ENCODE results near the gene KLK6.

KLK6 gene

DNA sequence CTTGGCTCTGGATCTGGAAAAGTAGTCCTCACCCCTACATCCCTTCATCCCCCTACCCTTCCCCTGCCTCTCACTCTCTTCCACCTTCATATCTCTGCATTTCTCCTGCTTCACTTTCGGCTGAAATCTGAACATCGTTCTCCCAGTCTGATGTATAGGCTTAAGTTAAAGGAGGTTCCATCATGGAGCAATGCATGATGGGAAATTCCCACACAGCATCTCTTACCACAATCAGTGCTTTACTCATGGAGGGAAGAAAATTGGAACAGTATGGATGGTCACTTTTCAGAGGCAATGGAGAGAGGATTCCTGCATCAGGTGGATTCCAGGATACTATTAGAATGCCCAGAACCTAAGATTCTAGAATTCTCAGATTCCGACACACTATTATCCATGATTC lies 38.1 kb upstream of the KLK6 start:
- H3K36me3 ChIP-seq (ENCODE audit: low read depth): no peaks in the 10 kb centered on the region
- H3K4me3 ChIP-seq (ENCODE audit: severe bottlenecking): no peak overlapping the region
- TF ChIP-seq, protein P1, sequence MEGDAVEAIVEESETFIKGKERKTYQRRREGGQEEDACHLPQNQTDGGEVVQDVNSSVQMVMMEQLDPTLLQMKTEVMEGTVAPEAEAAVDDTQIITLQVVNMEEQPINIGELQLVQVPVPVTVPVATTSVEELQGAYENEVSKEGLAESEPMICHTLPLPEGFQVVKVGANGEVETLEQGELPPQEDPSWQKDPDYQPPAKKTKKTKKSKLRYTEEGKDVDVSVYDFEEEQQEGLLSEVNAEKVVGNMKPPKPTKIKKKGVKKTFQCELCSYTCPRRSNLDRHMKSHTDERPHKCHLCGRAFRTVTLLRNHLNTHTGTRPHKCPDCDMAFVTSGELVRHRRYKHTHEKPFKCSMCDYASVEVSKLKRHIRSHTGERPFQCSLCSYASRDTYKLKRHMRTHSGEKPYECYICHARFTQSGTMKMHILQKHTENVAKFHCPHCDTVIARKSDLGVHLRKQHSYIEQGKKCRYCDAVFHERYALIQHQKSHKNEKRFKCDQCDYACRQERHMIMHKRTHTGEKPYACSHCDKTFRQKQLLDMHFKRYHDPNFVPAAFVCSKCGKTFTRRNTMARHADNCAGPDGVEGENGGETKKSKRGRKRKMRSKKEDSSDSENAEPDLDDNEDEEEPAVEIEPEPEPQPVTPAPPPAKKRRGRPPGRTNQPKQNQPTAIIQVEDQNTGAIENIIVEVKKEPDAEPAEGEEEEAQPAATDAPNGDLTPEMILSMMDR (IDR thresholded peaks at IDR 0.05; ENCODE audit: poor library complexity, severe bottlenecking): no peak
- no peak for ATAC-seq (ENCODE audit: low read depth)
- no peak overlapping the region for H3K27ac ChIP-seq (ENCODE audit: poor library complexity, severe bottlenecking)
- H3K4me1 ChIP-seq (ENCODE audit: insufficient read depth, poor library complexity, severe bottlenecking): peaks cover 17% of the 10 kb centered on the region
- H3K27me3 ChIP-seq (ENCODE audit: insufficient read depth, poor library complexity, severe bottlenecking): no peaks in the 10 kb centered on the region
- no peaks in the 10 kb centered on the region for H3K9me3 ChIP-seq (ENCODE audit: severe bottlenecking)
- DNase-seq (ENCODE audit: low spot score): no peak

DNA sequence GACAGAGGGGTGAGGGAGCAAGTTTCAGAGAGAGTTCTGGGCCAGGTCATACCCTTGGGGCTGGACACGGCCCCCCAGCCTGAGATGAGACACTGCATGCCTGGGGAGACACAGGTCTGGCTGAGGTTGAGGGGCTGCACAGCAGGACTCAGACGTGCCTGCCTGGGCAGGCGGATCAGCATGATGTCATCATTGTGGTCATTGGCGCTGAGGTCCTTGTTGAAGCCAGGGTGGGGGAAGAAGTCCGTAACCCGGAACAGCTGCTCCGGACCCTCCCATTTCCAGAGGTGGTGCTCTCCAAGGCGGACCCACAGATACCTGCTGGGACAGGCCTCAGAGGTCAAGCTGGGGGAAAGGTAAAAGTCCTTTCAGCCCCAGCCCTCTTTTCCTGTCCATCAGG lies 37.0 kb upstream of the KLK6 start:
- Histone ChIP-seq H3K9me3 (ENCODE audit: severe bottlenecking) (no peaks in the 10 kb centered on the region), H3K27me3 (ENCODE audit: insufficient read depth, poor library complexity, severe bottlenecking) (no peaks in the 10 kb centered on the region), H3K4me3 (ENCODE audit: severe bottlenecking) (no peak overlapping the region), H3K27ac (ENCODE audit: poor library complexity, severe bottlenecking) (no peak overlapping the region), H3K36me3 (ENCODE audit: low read depth) (no peaks in the 10 kb centered on the region), H3K4me1 (ENCODE audit: insufficient read depth, poor library complexity, severe bottlenecking) (peaks cover 20% of the 10 kb centered on the region)
- DNase-seq (ENCODE audit: low spot score) (no peak), ATAC-seq (ENCODE audit: low read depth) (no peak)
- TF ChIP-seq, protein P1 (IDR thresholded peaks at IDR 0.05; ENCODE audit: poor library complexity, severe bottlenecking): no peak

DNA sequence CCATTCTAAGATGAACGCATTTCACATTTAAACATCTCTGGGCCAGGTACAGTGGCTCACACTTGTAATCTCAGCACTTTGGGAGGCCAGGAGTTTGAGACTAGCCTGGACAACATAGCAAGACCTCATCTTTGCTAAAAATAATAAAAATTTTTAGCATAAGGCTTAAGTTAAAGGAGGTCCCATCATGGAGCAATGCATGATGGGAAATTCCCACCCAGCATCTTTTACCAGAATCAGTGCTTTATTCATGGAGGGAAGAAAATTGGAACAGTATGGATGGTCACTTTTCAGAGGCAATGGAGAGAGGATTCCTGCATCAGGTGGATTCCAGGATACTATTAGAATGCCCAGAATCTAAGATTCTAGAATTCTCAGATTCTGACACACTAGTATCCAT lies 35.9 kb upstream of the KLK6 start:
- Histone ChIP-seq H3K27ac (ENCODE audit: poor library complexity, severe bottlenecking) (no peak overlapping the region), H3K4me1 (ENCODE audit: insufficient read depth, poor library complexity, severe bottlenecking) (peaks cover 13% of the 10 kb centered on the region), H3K36me3 (ENCODE audit: low read depth) (no peaks in the 10 kb centered on the region), H3K9me3 (ENCODE audit: severe bottlenecking) (no peaks in the 10 kb centered on the region), H3K27me3 (ENCODE audit: insufficient read depth, poor library complexity, severe bottlenecking) (no peaks in the 10 kb centered on the region), H3K4me3 (ENCODE audit: severe bottlenecking) (no peak overlapping the region)
- ATAC-seq (ENCODE audit: low read depth): no peak
- DNase-seq (ENCODE audit: low spot score): no peak
- TF ChIP-seq, protein P1 (IDR thresholded peaks at IDR 0.05; ENCODE audit: poor library complexity, severe bottlenecking): no peak

DNA sequence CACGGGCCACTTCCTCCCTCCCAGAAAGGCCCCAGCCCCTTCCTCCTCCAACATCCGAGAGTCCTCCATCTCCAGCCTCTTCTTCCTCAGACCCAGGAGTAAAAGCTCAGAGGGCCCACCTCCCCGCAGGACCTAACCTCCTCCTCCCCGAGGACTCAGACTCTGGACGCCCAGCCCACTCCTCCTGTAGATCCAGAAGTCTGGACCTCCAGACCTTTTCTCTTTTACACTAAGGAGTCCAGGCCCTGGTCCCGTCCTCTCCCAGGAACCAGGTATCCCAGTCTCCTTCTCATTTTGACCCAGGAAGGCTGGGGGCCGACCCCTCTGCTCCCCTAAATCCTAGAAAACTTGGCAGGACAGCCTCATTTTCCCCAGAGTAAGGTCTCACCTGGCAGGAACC lies 33.9 kb upstream of the KLK6 start:
- Histone ChIP-seq H3K27ac (ENCODE audit: poor library complexity, severe bottlenecking) (no peak overlapping the region), H3K4me3 (ENCODE audit: severe bottlenecking) (no peak overlapping the region), H3K27me3 (ENCODE audit: insufficient read depth, poor library complexity, severe bottlenecking) (peaks cover 5% of the 10 kb centered on the region), H3K36me3 (ENCODE audit: low read depth) (no peaks in the 10 kb centered on the region), H3K4me1 (ENCODE audit: insufficient read depth, poor library complexity, severe bottlenecking) (peaks cover 3% of the 10 kb centered on the region), H3K9me3 (ENCODE audit: severe bottlenecking) (no peaks in the 10 kb centered on the region)
- no peak for DNase-seq (ENCODE audit: low spot score)
- TF ChIP-seq, protein P1 (IDR thresholded peaks at IDR 0.05; ENCODE audit: poor library complexity, severe bottlenecking): no peak
- no peak for ATAC-seq (ENCODE audit: low read depth)

DNA sequence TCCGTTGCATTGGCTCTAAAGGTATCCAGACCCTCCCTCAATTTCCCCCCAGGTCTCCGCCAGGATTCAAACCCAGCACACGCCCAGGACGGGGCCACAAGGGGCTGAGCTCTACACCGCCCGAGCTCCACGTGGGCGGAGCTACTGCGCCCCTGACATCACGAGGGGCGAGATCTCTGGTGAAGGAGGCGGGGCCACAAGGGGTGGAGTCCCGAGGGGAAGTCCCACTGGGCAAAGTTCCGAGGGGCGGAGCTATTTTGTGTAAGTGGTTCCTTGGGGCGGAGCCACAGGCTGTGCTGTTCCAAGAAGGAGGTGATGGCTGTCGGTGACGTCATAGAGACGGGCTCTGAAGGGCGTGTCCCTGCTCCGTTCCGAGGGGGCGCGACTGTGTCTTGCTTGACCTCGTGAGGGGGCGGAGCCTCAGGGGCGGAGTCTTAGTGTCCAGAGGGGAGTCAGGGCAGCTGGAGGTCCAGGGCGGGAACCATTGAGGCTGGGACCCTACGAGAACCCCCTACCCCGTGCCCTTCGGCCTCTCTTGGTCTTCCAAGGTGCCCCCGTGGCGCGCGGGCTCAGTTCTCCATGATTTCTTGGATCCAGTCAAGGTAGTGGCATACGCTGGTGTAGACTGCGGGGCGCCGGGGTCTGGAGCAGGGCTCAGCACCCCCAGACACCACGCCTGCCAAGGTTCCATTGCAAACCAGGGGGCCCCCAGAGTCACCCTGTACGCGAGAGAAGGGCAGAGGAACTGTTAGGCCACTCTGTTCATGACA lies 33.3 kb upstream of the KLK6 start:
- Histone ChIP-seq H3K27ac (ENCODE audit: poor library complexity, severe bottlenecking) (no peak overlapping the region), H3K27me3 (ENCODE audit: insufficient read depth, poor library complexity, severe bottlenecking) (peaks cover 5% of the 10 kb centered on the region), H3K4me1 (ENCODE audit: insufficient read depth, poor library complexity, severe bottlenecking) (peaks cover 3% of the 10 kb centered on the region), H3K9me3 (ENCODE audit: severe bottlenecking) (no peaks in the 10 kb centered on the region), H3K36me3 (ENCODE audit: low read depth) (no peaks in the 10 kb centered on the region), H3K4me3 (ENCODE audit: severe bottlenecking) (peak overlapping the region; percentile 21)
- DNase-seq (ENCODE audit: low spot score) (peak; percentile 88), ATAC-seq (ENCODE audit: low read depth) (peak; percentile 59)
- TF ChIP-seq, protein P1 (IDR thresholded peaks at IDR 0.05; ENCODE audit: poor library complexity, severe bottlenecking): no peak

All from RWPE2 (cell line).